H1 (cell line): ENCODE measurements around the gene SLC24A5. TPM values are rescaled to one million over a fixed set of nuclear protein-coding genes. Genes with fewer than 3 reads are reported as not detected.

Source experiments
- CTCF ChIA-PET: fragments of 300-600 bp; sonication (Branson Sonifier 250); formaldehyde crosslinking; loops from one replicate; lab custom pipeline; 2021; ENCODE audit not compliant: partially characterized antibody; lab: Charles Lee
- POLR2A ChIA-PET: fragments of 300-600 bp; sonication (Branson Sonifier 250); formaldehyde crosslinking; loops from one replicate; lab custom pipeline; 2021; ENCODE audit warnings: inconsistent platforms; ENCODE audit not compliant: partially characterized antibody; lab: Charles Lee
- DNase-seq, 2 experiments: peaks; one replicate each; pipeline versions ENCODE4 v3.0.0 to v3.0.0-alpha.2; 2010 to 2022; ENCODE audit warnings: low spot score in 2 of 2, low read depth in 1 of 2, mixed read lengths in 1 of 2
- FAIRE-seq: peaks from 2 replicates; lab custom pipeline; 2011; peaks lifted over from hg19 to GRCh38; lab: Jason Lieb, UNC
- H2AFZ ChIP-seq: 2 replicates; pipeline ENCODE4 v1.8.1; 2012; ENCODE audit warnings: low read length, inconsistent platforms
- H2AK5ac ChIP-seq: 2 replicates; pipeline ENCODE4 v1.6.1; 2013; ENCODE audit warnings: low read depth, low read length
- H2BK120ac ChIP-seq: replicated peaks from 2 replicates; pipeline ENCODE3; 2013; ENCODE audit warnings: low read depth, low read length, inconsistent platforms
- H2BK12ac ChIP-seq: 2 replicates; pipeline ENCODE4 v1.6.1; 2013; ENCODE audit warnings: low read depth, low read length
- H2BK15ac ChIP-seq: 2 replicates; pipeline ENCODE4 v1.6.1; 2013; ENCODE audit warnings: low read length
- H2BK20ac ChIP-seq: 2 replicates; pipeline ENCODE4 v1.6.1; 2013; ENCODE audit warnings: low read length
- H2BK5ac ChIP-seq: 2 replicates; pipeline ENCODE4 v1.6.1; 2013; ENCODE audit warnings: low read depth, low read length
- H3K14ac ChIP-seq: 2 replicates; pipeline ENCODE4 v1.6.1; 2013; ENCODE audit warnings: inconsistent platforms; ENCODE audit not compliant: insufficient read length
- H3K18ac ChIP-seq: 2 replicates; pipeline ENCODE4 v1.6.1; 2013; ENCODE audit warnings: low read length; ENCODE audit errors: extremely low read depth
- H3K23ac ChIP-seq: 2 replicates; pipeline ENCODE4 v1.6.1; 2013; ENCODE audit warnings: inconsistent platforms; ENCODE audit not compliant: insufficient read length
- H3K23me2 ChIP-seq: 2 replicates; pipeline ENCODE4 v1.6.1; 2013; ENCODE audit warnings: low read depth, low read length
- H3K27ac ChIP-seq: 2 replicates; pipeline ENCODE4 v1.6.1; 2011; ENCODE audit warnings: low read depth, low read length, inconsistent platforms
- H3K27me3 ChIP-seq, 4 experiments: replicated peaks in 1 of 4; 1 replicate in 1 of 4; 2 replicates in 3 of 4; pipeline versions ENCODE4 v1.6.1 to v1.8.1; 2011 to 2013; ENCODE audit warnings: low read length in 3 of 4, mild to moderate bottlenecking in 3 of 4, inconsistent platforms in 2 of 4, mixed read lengths in 2 of 4, moderate library complexity in 1 of 4; ENCODE audit not compliant: control insufficient read depth in 3 of 4, insufficient read depth in 3 of 4; ENCODE audit errors: extremely low read depth in 1 of 4
- H3K36me3 ChIP-seq, 4 experiments: 2 replicates each; pipeline versions ENCODE4 v1.6.1 to v1.8.1; 2011 to 2013; ENCODE audit warnings: mild to moderate bottlenecking in 4 of 4, low read length in 3 of 4, moderate library complexity in 2 of 4, control low read depth in 1 of 4, inconsistent platforms in 1 of 4; ENCODE audit not compliant: insufficient read depth in 4 of 4, control insufficient read depth in 2 of 4
- H3K4ac ChIP-seq: replicated peaks from 2 replicates; pipeline ENCODE3; 2013; ENCODE audit warnings: low read length, low read depth, mixed read lengths, inconsistent platforms; ENCODE audit not compliant: insufficient read length
- H3K4me1 ChIP-seq, 4 experiments: replicated peaks in 1 of 4; 1 replicate in 1 of 4; 2 replicates in 3 of 4; pipeline versions ENCODE4 v1.6.1 to v1.8.1; 2011 to 2013; ENCODE audit warnings: low read length in 3 of 4, inconsistent platforms in 2 of 4, mixed read lengths in 1 of 4; ENCODE audit not compliant: insufficient read depth in 4 of 4, control insufficient read depth in 3 of 4
- H3K4me2 ChIP-seq, 2 experiments: 2 replicates each; pipeline versions ENCODE4 v1.6.1 to v1.8.1; 2011 to 2013; ENCODE audit warnings: low read depth in 2 of 2, low read length in 2 of 2, control low read depth in 1 of 2, inconsistent platforms in 1 of 2, mild to moderate bottlenecking in 1 of 2; ENCODE audit not compliant: insufficient read depth in 1 of 2
- H3K4me3 ChIP-seq, 4 experiments: fragments of 200-600, 300-600 bp in 1 of 4; sonication (generic), shearing (Covaris generic), sonication (Bioruptor Twin) in 1 of 4; 2 replicates each; pipeline versions ENCODE4 v1.5.1 to v1.8.1; 2011 to 2016; ENCODE audit warnings: low read length in 4 of 4, low read depth in 3 of 4, control low read depth in 2 of 4, inconsistent platforms in 2 of 4, mild to moderate bottlenecking in 2 of 4, mixed read lengths in 1 of 4, moderate library complexity in 1 of 4; ENCODE audit not compliant: insufficient read depth in 2 of 4; ENCODE audit errors: extremely low read depth in 1 of 4
- H3K56ac ChIP-seq: replicated peaks from 2 replicates; pipeline ENCODE3; 2013; ENCODE audit warnings: low read depth, mild to moderate bottlenecking, mixed read lengths, low read length, inconsistent platforms; ENCODE audit not compliant: insufficient read length
- H3K79me1 ChIP-seq: 2 replicates; pipeline ENCODE4 v1.6.1; 2013; ENCODE audit warnings: low read depth, low read length, control low read depth
- H3K79me2 ChIP-seq, 2 experiments: 2 replicates each; pipeline versions ENCODE4 v1.6.1 to v1.8.1; 2012 to 2013; ENCODE audit warnings: low read length in 2 of 2, mild to moderate bottlenecking in 2 of 2, inconsistent platforms in 1 of 2; ENCODE audit not compliant: insufficient read depth in 2 of 2, control insufficient read depth in 1 of 2
- H3K9ac ChIP-seq, 4 experiments: replicated peaks in 1 of 4; 1 replicate in 1 of 4; 2 replicates in 3 of 4; pipeline versions ENCODE4 v1.6.1 to v1.8.1; 2011 to 2013; ENCODE audit warnings: low read depth in 3 of 4, low read length in 3 of 4, control low read depth in 2 of 4, mild to moderate bottlenecking in 2 of 4, moderate library complexity in 2 of 4, inconsistent platforms in 1 of 4; ENCODE audit errors: extremely low read depth in 1 of 4
- H3K9me3 ChIP-seq, 2 experiments: 2 replicates each; pipeline versions ENCODE4 v1.6.1 to v1.8.1; 2012 to 2013; ENCODE audit warnings: mild to moderate bottlenecking in 2 of 2, moderate library complexity in 2 of 2, control low read depth in 1 of 2, inconsistent platforms in 1 of 2, low read depth in 1 of 2, low read length in 1 of 2, mixed read lengths in 1 of 2; ENCODE audit not compliant: insufficient read depth in 2 of 2
- H4K20me1 ChIP-seq, 2 experiments: replicated peaks in 1 of 2; 2 replicates each; pipeline versions ENCODE3 to v1.8.1; 2011 to 2013; ENCODE audit warnings: inconsistent platforms in 2 of 2, low read length in 2 of 2, mild to moderate bottlenecking in 1 of 2; ENCODE audit not compliant: insufficient read depth in 2 of 2, control insufficient read depth in 1 of 2
- H4K5ac ChIP-seq: 2 replicates; pipeline ENCODE4 v1.6.1; 2013; ENCODE audit warnings: low read length, low read depth, mixed read lengths, inconsistent platforms; ENCODE audit not compliant: insufficient read length
- H4K8ac ChIP-seq: 2 replicates; pipeline ENCODE4 v1.8.0; 2013; ENCODE audit warnings: mild to moderate bottlenecking, moderate library complexity, low read length, inconsistent platforms; ENCODE audit not compliant: insufficient read depth; ENCODE audit errors: extremely low read depth
- H4K91ac ChIP-seq: replicated peaks from 2 replicates; pipeline ENCODE3; 2013; ENCODE audit warnings: low read length, mixed read lengths, inconsistent platforms; ENCODE audit not compliant: insufficient read length
- BACH1 ChIP-seq: IDR thresholded peaks from 2 replicates; pipeline ENCODE4 v1.6.1; 2012; ENCODE audit warnings: low read length, improper control_type of control experiment
- CHD1 ChIP-seq: IDR thresholded peaks from 2 replicates; pipeline ENCODE4 v1.6.1; 2012; ENCODE audit warnings: low read depth, low read length, improper control_type of control experiment
- CTBP2 ChIP-seq: IDR thresholded peaks from 2 replicates; pipeline ENCODE4 v1.7.0; 2011; ENCODE audit warnings: borderline replicate concordance, mild to moderate bottlenecking, moderate library complexity, mixed read lengths, low read length; ENCODE audit not compliant: insufficient read depth, insufficient read length
- EGR1 ChIP-seq: IDR thresholded peaks from 2 replicates; pipeline ENCODE4 v1.6.1; 2011; ENCODE audit warnings: low read depth, low read length, borderline replicate concordance
- JUN ChIP-seq: IDR thresholded peaks from 2 replicates; pipeline ENCODE4 v1.6.1; 2011; ENCODE audit warnings: low read depth, mild to moderate bottlenecking, improper control_type of control experiment, low read length
- KDM1A ChIP-seq: fragments of 200-600, 300-600 bp; sonication (generic); IDR thresholded peaks from 2 replicates; pipeline ENCODE4 v1.7.1; 2016; ENCODE audit warnings: mild to moderate bottlenecking, low read length, borderline replicate concordance
- SAP30 ChIP-seq: fragments of 300-600 bp; sonication (generic); IDR thresholded peaks from 2 replicates; pipeline ENCODE4 v1.7.1; 2012; ENCODE audit warnings: low read length, moderate library complexity, mild to moderate bottlenecking, inconsistent platforms; ENCODE audit not compliant: insufficient read depth, insufficient replicate concordance
- WGBS, 2 experiments: shearing (Covaris generic) in 1 of 2; methylation state at CpG; one replicate each; pipeline versions ENCODE4 v1.1.6 to v1.1.7; 2013 to 2015; ENCODE audit warnings: low lambda C conversion rate in 2 of 2, mixed read lengths in 2 of 2, inconsistent platforms in 1 of 2, low coverage in 1 of 2, missing lambda C conversion rate in 1 of 2; ENCODE audit not compliant: insufficient replicate concordance in 2 of 2, insufficient coverage in 1 of 2, insufficient read length in 1 of 2; ENCODE audit errors: extremely low coverage in 1 of 2, missing lambda C conversion rate in 1 of 2; 5-methylcytosine and 5-hydroxymethylcytosine counted together
- polyA plus RNA-seq, 7 experiments: library from polyadenylated mRNA; depleted of rRNA in 3 of 7; stranded (reverse) in 5 of 7; unstranded in 2 of 7; fragments of >200 nt in 5 of 7; fragments of 200-250 nt in 2 of 7; gene quantifications; 1 replicate in 5 of 7; 2 replicates in 1 of 7; 4 replicates in 1 of 7; pipeline versions ENCODE4 v1.2.1 to v1.2.3, GENCODE V29; 2011 to 2013; ENCODE audit warnings: missing spikeins in 2 of 7, mixed read lengths in 2 of 7
- total RNA-seq: library from RNA; stranded (reverse); fragmentation: NEBNext Ultra II Directional; extraction: Animal tissue kit (Norgen Biotek cat#: 25700); gene quantifications from 2 replicates; pipeline ENCODE4 v1.2.1, GENCODE V29; 2021

The SLC24A5 gene
- total and polyA plus RNA-seq, 2 of the 8 experiments (the other 6 are each of a cell fraction or from before 2014, with no cell fraction given) = not detected

- Histone ChIP-seq H3K27me3 (no peaks in the 10 kb centered on the region), H3K4me3 (no peak overlapping the region), H2BK20ac (no peak overlapping the region), H3K27ac (no peak overlapping the region), H3K36me3 (no peaks in the 10 kb centered on the region), H2BK12ac (no peak overlapping the region), H2BK120ac (no peak overlapping the region), H3K23ac (no peak overlapping the region), H3K23me2 (no peaks in the 10 kb centered on the region), H3K56ac (no peak overlapping the region), H4K91ac (no peak overlapping the region), H3K9me3 (no peaks in the 10 kb centered on the region), H3K4me1 (no peaks in the 10 kb centered on the region), H3K79me2 (no peaks in the 10 kb centered on the region), H2BK15ac (no peak overlapping the region), H3K79me1 (no peaks in the 10 kb centered on the region), H3K18ac (no peak overlapping the region), H3K14ac (no peak overlapping the region), H4K8ac (no peak overlapping the region), H4K5ac (no peak overlapping the region), H3K9ac (no peak overlapping the region), H4K20me1 (no peaks in the 10 kb centered on the region), H3K4ac (no peak overlapping the region), H2BK5ac (no peak overlapping the region), H2AFZ (no peak overlapping the region), H3K4me2 (no peak overlapping the region), H2AK5ac (no peak overlapping the region)
- TF ChIP-seq BACH1 (no peak), SAP30 (no peak), CHD1 (no peak), CTBP2 (no peak), JUN (no peak), EGR1 (no peak), KDM1A (no peak)
- CTCF ChIA-PET = interaction anchor here (1.2 to 3.1 kb wide), 2 partner anchors 9 to 88 kb away, joined by 5 to 9 read pairs; no protein-coding TSS in a partner anchor
- WGBS, 2 experiments = 89% methylated on average over 4 of the region's 4 CpGs; no CpG with 5 or more reads in 1 of the 2 experiments
- POLR2A ChIA-PET = no interaction called here
- FAIRE-seq = no peak
- DNase-seq = no peak
These were observed 44.3 kb upstream of the SLC24A5 start for GRCh38 chr15:48076454-48076853.
